Aorta (tissue), 5 donors: ENCODE measurements around the gene MYBPC3. TPM values are rescaled to one million over a fixed set of nuclear protein-coding genes. Genes with fewer than 3 reads are reported as not detected.

ENCODE experiments used
- ATAC-seq: fragments of 200-7000 bp; cut with Tn5 transposase; one replicate; pipeline ENCODE4 v1.9.1; 2022; ENCODE audit warnings: moderate library complexity; ENCODE audit not compliant: low FRiP score
- DNase-seq, 2 donors: peaks; one replicate each; pipeline ENCODE4 v3.0.0-alpha.2; 2020
- H3K27ac ChIP-seq, 2 donors: one replicate each; pipeline ENCODE4 v1.5.1; 2013; ENCODE audit warnings: low read length in 2 of 2, mild to moderate bottlenecking in 2 of 2, moderate library complexity in 2 of 2, control low read depth in 1 of 2, inconsistent platforms in 1 of 2, low read depth in 1 of 2
- H3K27me3 ChIP-seq, 2 donors: one replicate each; pipeline ENCODE4 v1.6.1; 2013; ENCODE audit warnings: control low read depth in 1 of 2, low read length in 1 of 2, mild to moderate bottlenecking in 1 of 2, moderate library complexity in 1 of 2; ENCODE audit not compliant: insufficient read depth in 2 of 2, control insufficient read depth in 1 of 2
- H3K36me3 ChIP-seq, 2 donors: one replicate each; pipeline ENCODE4 v1.6.1; 2013; ENCODE audit warnings: control low read depth in 1 of 2, low read length in 1 of 2, mild to moderate bottlenecking in 1 of 2; ENCODE audit not compliant: insufficient read depth in 2 of 2, control insufficient read depth in 1 of 2
- H3K4me1 ChIP-seq, 2 donors: one replicate each; pipeline ENCODE4 v1.6.1; 2013; ENCODE audit warnings: low read length in 2 of 2, control low read depth in 1 of 2, mild to moderate bottlenecking in 1 of 2, moderate library complexity in 1 of 2; ENCODE audit not compliant: insufficient read depth in 2 of 2, control insufficient read depth in 1 of 2
- H3K4me3 ChIP-seq, 2 donors: one replicate each; pipeline ENCODE4 v1.5.1; 2013; ENCODE audit warnings: low read length in 2 of 2, control low read depth in 1 of 2, mild to moderate bottlenecking in 1 of 2
- H3K9me3 ChIP-seq: one replicate; pipeline ENCODE4 v1.6.1; 2013; ENCODE audit warnings: mild to moderate bottlenecking, low read length; ENCODE audit not compliant: control insufficient read depth
- WGBS, 2 donors: extraction: QIAGEN DNeasy Blood & Tissue Kit; methylation state at CpG; one replicate each; pipeline ENCODE4 v1.1.7; 2013; 5-methylcytosine and 5-hydroxymethylcytosine counted together
- intact Hi-C, 2 donors: fragments of 100-400 bp; cut with DNase I; formaldehyde crosslinking; loops; one replicate each; pipeline versions ENCODE4 v1.14.2 to v1.15.0; 2022
- long read RNA-seq, 2 donors: library from polyadenylated mRNA; unstranded; transcript quantifications; one replicate each; pipeline ENCODE4 v2.0.0, GENCODE V29; 2020 to 2021
- polyA plus RNA-seq, 2 donors: library from polyadenylated mRNA; stranded (reverse); fragments of 200-250 nt; gene quantifications; one replicate each; pipeline ENCODE4 v1.2.3, GENCODE V29; 2013
- total RNA-seq, 2 donors: library from RNA; stranded (reverse); fragmentation: NEBNext Ultra II Directional; extraction: Animal tissue kit (Norgen Biotek cat#: 25700); gene quantifications; one replicate each; pipeline ENCODE4 v1.2.1, GENCODE V29; 2021
- donor health status: healthy with polysubstance abuse.
- donor health status: Bipolar disorder and iron deficiency.
- donor health status: DM: no; HTN: no; CAD: no.
- donor health status: DM: no; HTN: no; CAD: no.
- donor health status: DM: yes; HTN: yes; CAD: no.

MYBPC3 gene
- under 1 TPM; 0.15 to 0.42 TPM for total RNA-seq
- polyA plus RNA-seq, result 1 to 10 TPM in 1 of 2 donors, under 1 TPM in 1; 0.03 to 1.9 TPM
- long read RNA-seq, donor 1, result 0 reads
- long read RNA-seq, donor 2, partial matches to known transcripts, result 1 of 2 reads
- long read RNA-seq, donor 2, other reads (novel, unspliced or antisense), result 1 of 2 reads

GRCh38 chr11:47352556-47352955 lies at the start of gene MYBPC3:
Gene MYBPC3, minus strand, starts transcription at chr11:47352702. Its CDS starts 55 bp downstream, at chr11:47352647.
- no peaks in the 10 kb centered on the region for H3K27me3 ChIP-seq
- no peak for ATAC-seq
- no peak within 1 kb of the TSS for H3K4me3 ChIP-seq
- H3K4me1 ChIP-seq, result no peaks in the 10 kb centered on the region
- no peaks in the 10 kb centered on the region for H3K36me3 ChIP-seq
- H3K9me3 ChIP-seq, result no peaks in the 10 kb centered on the region
- 63 to 67% methylated on average over 5 of the region's 5 CpGs for WGBS, 2 donors
- no peak for DNase-seq
- no peak within 1 kb of the TSS for H3K27ac ChIP-seq
- intact Hi-C loops, result loop anchor here (10.0 kb wide), 2 partner anchors 98 to 468 kb away; partner anchors contain the start of gene NR1H3 (in 1 of the 2)

GRCh38 chr11:47400768-47401279 lies 48.3 kb upstream of the MYBPC3 start:
- no peaks in the 10 kb centered on the region for H3K4me1 ChIP-seq
- H3K4me3 ChIP-seq, result peak overlapping the region in 1 of 2 donors; percentile 44
- DNase-seq (peak in 1 of 2 donors; percentile 44), ATAC-seq (peak; percentile 66)
- no peaks in the 10 kb centered on the region for H3K9me3 ChIP-seq
- H3K36me3 ChIP-seq, result no peaks in the 10 kb centered on the region
- peak overlapping the region; percentile 2 to 75 for H3K27ac ChIP-seq
- intact Hi-C loops, result loop anchor here in 1 of 2 donors (10.0 kb wide), 1 partner anchor 174 kb away; the partner anchor contains the start of genes KBTBD4 and NDUFS3
- H3K27me3 ChIP-seq, result no peaks in the 10 kb centered on the region
- 4 to 9% methylated on average over 8 of the region's 8 CpGs for WGBS, 2 donors

GRCh38 chr11:47399860-47400767 lies 47.6 kb upstream of the MYBPC3 start:
- 4 to 9% methylated on average over 22 to 47 of the region's 47 CpGs for WGBS, 2 donors
- Histone ChIP-seq H3K27me3 (no peaks in the 10 kb centered on the region), H3K9me3 (no peaks in the 10 kb centered on the region), H3K4me1 (no peaks in the 10 kb centered on the region), H3K27ac (peak overlapping the region; percentile 2 to 75), H3K36me3 (no peaks in the 10 kb centered on the region), H3K4me3 (peak overlapping the region; percentile 30 to 44)
- DNase-seq (peak in 1 of 2 donors; percentile 53), ATAC-seq (peak; percentile 85)
- intact Hi-C loops, result loop anchor here in 1 of 2 donors (10.0 kb wide), 1 partner anchor 175 kb away; the partner anchor contains the start of genes KBTBD4 and NDUFS3

GRCh38 chr11:47398551-47398950 lies 46.0 kb upstream of the MYBPC3 start:
- WGBS, 2 donors, result 96 to 100% methylated on average over 1 of the region's 1 CpG
- DNase-seq, result no peak

GRCh38 chr11:47398011-47398410 lies 45.5 kb upstream of the MYBPC3 start:
- WGBS, 2 donors, result 79 to 88% methylated on average over 3 of the region's 3 CpGs

More at GRCh38 chr11:47398551-47398950, 46.0 kb upstream of the MYBPC3 start:
- ATAC-seq, result no peak
- Histone ChIP-seq H3K4me3 (no peak overlapping the region), H3K9me3 (no peaks in the 10 kb centered on the region), H3K27me3 (no peaks in the 10 kb centered on the region), H3K36me3 (no peaks in the 10 kb centered on the region), H3K4me1 (no peaks in the 10 kb centered on the region), H3K27ac (no peak overlapping the region)
- intact Hi-C loops, result no loop called here

GRCh38 chr11:47396049-47396320 lies 43.5 kb upstream of the MYBPC3 start:
- Histone ChIP-seq H3K9me3 (no peaks in the 10 kb centered on the region), H3K36me3 (no peaks in the 10 kb centered on the region), H3K27ac (no peak overlapping the region), H3K4me3 (no peak overlapping the region), H3K4me1 (no peaks in the 10 kb centered on the region), H3K27me3 (no peaks in the 10 kb centered on the region)
- WGBS, 2 donors, result 91 to 95% methylated on average over 3 of the region's 3 CpGs
- DNase-seq (no peak), ATAC-seq (no peak)
- intact Hi-C loops, result no loop called here

More at GRCh38 chr11:47398011-47398410, 45.5 kb upstream of the MYBPC3 start:
- Histone ChIP-seq H3K4me1 (no peaks in the 10 kb centered on the region), H3K9me3 (no peaks in the 10 kb centered on the region), H3K4me3 (no peak overlapping the region), H3K36me3 (no peaks in the 10 kb centered on the region), H3K27me3 (no peaks in the 10 kb centered on the region), H3K27ac (no peak overlapping the region)
- DNase-seq (no peak), ATAC-seq (no peak)
- intact Hi-C loops, result no loop called here

- ATAC-seq (no peak), DNase-seq (no peak)
- Histone ChIP-seq H3K36me3 (no peaks in the 10 kb centered on the region), H3K27me3 (no peaks in the 10 kb centered on the region), H3K4me1 (no peaks in the 10 kb centered on the region), H3K27ac (no peak overlapping the region), H3K9me3 (no peaks in the 10 kb centered on the region), H3K4me3 (no peak overlapping the region)
- intact Hi-C loops, result no loop called here
- 83 to 85% methylated on average over 25 of the region's 25 CpGs for WGBS, 2 donors
Measured at GRCh38 chr11:47395223-47396048, 42.9 kb upstream of the MYBPC3 start.
